Loucy (cell line): ENCODE results near the gene RHOU.

ENCODE experiments used
- CTCF ChIP-seq: fragments of 200-600 bp; sonication (generic); conservative IDR thresholded peaks from 2 replicates; pipeline ENCODE4 v1.5.1; 2014; ENCODE audit warnings: mild to moderate bottlenecking, antibody characterized with exemption, low read length
- EZH2phosphoT487 ChIP-seq: fragments of 200-600 bp; IDR thresholded peaks from 2 replicates; pipeline ENCODE4 v1.6.1; 2018; ENCODE audit warnings: antibody characterized with exemption, mild to moderate bottlenecking, moderate library complexity, borderline replicate concordance

GRCh38 chr1:228768355-228769000 lies 33.2 kb downstream of the RHOU start:
- TF ChIP-seq CTCF (no peak), EZH2phosphoT487 (no peak)
